Stimulated activated naive B cell treated with anti-CD40 and anti-IgM and Interleukin-4, amounts not matched to agents 10 μg/mL and 1 μg/mL and 100 μg/mL, for 72 hours (primary cell): Measurements from ENCODE around the gene KRTAP13-1.
A peak's percentile ranks its signal among the peaks of the same experiment; 100 is the strongest.

Experiments used
- ATAC-seq, 2 donors: fragments of 150-1000 bp; cut with Tn5 transposase; replicated peaks; 2 replicates each; pipeline ENCODE4 v1.10.0; 2021; ENCODE audit warnings: moderate library complexity in 1 of 2
- DNase-seq: peaks from one replicate; pipeline ENCODE4 v3.0.0; 2021
- H3K27ac Mint-ChIP-seq: one replicate; pipeline ENCODE4 v1.8.0; 2022; ENCODE audit warnings: mild to moderate bottlenecking, mixed read lengths
- H3K27me3 Mint-ChIP-seq, 2 donors: one replicate each; pipeline ENCODE4 v1.8.0; 2022; ENCODE audit warnings: mixed read lengths in 2 of 2
- H3K36me3 Mint-ChIP-seq, 2 donors: one replicate each; pipeline ENCODE4 v1.8.0; 2022; ENCODE audit warnings: mixed read lengths in 2 of 2, mild to moderate bottlenecking in 1 of 2
- H3K4me1 Mint-ChIP-seq, 2 donors: one replicate each; pipeline ENCODE4 v1.8.0; 2022; ENCODE audit warnings: mixed read lengths in 2 of 2, mild to moderate bottlenecking in 1 of 2
- H3K4me3 Mint-ChIP-seq, 2 donors: one replicate each; pipeline ENCODE4 v1.8.0; 2022; ENCODE audit warnings: mild to moderate bottlenecking in 2 of 2, mixed read lengths in 2 of 2, moderate library complexity in 1 of 2
- H3K9me3 Mint-ChIP-seq, 2 donors: one replicate each; pipeline ENCODE4 v1.8.0; 2022; ENCODE audit warnings: mixed read lengths in 2 of 2, mild to moderate bottlenecking in 1 of 2

The KRTAP13-1 gene

DNA sequence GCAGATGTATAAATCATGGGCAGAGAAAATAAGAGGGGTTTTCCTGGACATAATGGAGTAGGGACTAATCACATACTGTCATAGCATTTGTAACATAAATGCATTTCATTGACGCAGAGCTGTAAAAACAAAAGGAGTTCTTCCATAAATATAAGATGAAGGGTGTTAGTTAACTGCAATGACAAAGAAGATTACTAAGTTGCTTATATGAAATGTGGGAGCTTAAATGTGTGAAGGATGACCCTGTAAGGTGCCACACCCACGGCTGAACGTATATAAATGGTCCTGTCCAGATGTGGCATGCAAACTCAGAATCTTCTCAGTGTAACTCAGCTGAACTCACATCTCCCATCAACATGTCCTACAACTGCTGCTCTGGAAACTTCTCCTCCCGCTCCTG is at the start of gene KRTAP13-1:
KRTAP13-1 (plus strand) TSS at position 301 of the 400 bp plus-strand sequence; CDS start at position 357, 56 bp downstream.
- no peak for ATAC-seq
- no peak within 1 kb of the TSS for H3K27ac Mint-ChIP-seq
- no peak within 1 kb of the TSS for H3K4me3 Mint-ChIP-seq

DNA sequence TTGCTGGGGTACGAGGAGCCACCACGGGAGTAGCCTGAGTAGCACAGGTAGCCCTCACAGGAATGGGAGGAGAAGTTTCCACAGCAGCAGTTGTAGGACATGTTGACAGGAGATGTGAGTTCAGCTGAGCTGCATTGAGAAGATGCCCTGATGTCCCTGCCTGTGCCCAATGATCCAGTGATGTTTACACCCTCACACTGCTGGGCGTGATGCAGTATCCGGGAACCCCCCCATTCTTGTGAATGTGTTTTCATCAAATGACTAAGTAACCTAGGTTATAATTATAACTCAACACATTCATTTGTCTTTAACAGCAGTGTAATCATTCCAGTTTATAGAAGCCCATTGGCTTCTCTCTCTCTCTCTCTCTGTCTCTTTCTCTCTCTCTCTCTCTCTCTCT is 47.3 kb upstream of the KRTAP13-1 start, which contains the start of gene KRTAP23-1:
KRTAP23-1 (minus strand) TSS at position 101 of the 400 bp plus-strand sequence; CDS start at position 101, 0 bp downstream.
- peak in 1 of 2 donors; percentile 21 for ATAC-seq
- no peaks in the 10 kb centered on the region for H3K4me1 Mint-ChIP-seq
- no peak within 1 kb of the TSS for H3K27ac Mint-ChIP-seq
- H3K9me3 Mint-ChIP-seq, result peaks cover 0 to 3% of the 10 kb centered on the region in 2 donors
- no peak for DNase-seq
- no peaks in the 10 kb centered on the region for H3K36me3 Mint-ChIP-seq
- H3K4me3 Mint-ChIP-seq, result no peak within 1 kb of the TSS
- H3K27me3 Mint-ChIP-seq, result no peaks in the 10 kb centered on the region

More for the DNA sequence above, at the start of gene KRTAP13-1:
- Mint-ChIP-seq H3K36me3 (no peaks in the 10 kb centered on the region), H3K27me3 (no peaks in the 10 kb centered on the region), H3K9me3 (peaks cover 0 to 1% of the 10 kb centered on the region in 2 donors), H3K4me1 (no peaks in the 10 kb centered on the region)
- no peak for DNase-seq

GRCh38 chr21:30349572-30349971 is 46.3 kb upstream of the KRTAP13-1 start:
- Mint-ChIP-seq H3K4me1 (no peaks in the 10 kb centered on the region), H3K27ac (no peak overlapping the region), H3K36me3 (no peaks in the 10 kb centered on the region), H3K27me3 (no peaks in the 10 kb centered on the region), H3K4me3 (no peak overlapping the region), H3K9me3 (peaks cover 2 to 3% of the 10 kb centered on the region in 2 donors)
- DNase-seq (no peak), ATAC-seq (no peak)

- Mint-ChIP-seq H3K4me3 (no peak overlapping the region), H3K27ac (no peak overlapping the region), H3K36me3 (no peaks in the 10 kb centered on the region), H3K27me3 (no peaks in the 10 kb centered on the region), H3K4me1 (no peaks in the 10 kb centered on the region), H3K9me3 (peaks cover 3 to 7% of the 10 kb centered on the region in 2 donors)
- ATAC-seq (no peak), DNase-seq (no peak)
Measured at GRCh38 chr21:30351534-30351933, 44.3 kb upstream of the KRTAP13-1 start.

DNA sequence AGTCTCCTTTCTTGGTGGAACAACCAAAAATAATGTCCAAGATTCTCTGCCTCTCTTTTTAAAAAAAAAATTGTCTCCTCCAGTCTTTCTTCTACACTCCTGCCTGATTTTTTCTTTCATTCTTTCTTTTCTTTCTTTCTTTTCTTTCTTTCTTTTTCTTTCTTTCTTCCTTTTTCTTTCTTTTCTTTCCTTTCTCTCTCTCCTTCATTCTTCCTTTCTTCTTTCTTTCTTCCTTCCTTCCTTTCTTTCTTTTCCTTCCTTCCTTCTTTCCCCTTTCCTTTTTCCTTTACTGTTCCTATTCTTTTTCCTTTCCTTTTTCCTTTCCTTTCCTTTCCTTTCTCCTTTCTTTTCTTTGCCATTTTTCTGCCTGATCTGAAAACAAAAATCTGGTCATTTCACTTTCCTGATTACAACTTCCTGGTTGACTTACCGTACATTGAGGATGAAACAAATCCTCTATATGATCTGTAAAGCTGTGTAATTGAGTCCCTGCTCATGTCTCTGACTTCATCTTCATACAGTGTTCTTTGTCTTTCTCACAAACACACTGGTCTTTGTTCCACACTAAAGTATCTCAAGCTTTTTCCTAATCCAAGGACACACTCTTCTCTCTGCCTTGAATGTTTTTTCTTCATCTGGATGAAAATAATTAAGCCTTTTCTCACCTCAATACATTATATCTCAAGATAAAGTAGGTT is 41.4 kb upstream of the KRTAP13-1 start:
- no peak for DNase-seq
- H3K27me3 Mint-ChIP-seq, result no peaks in the 10 kb centered on the region
- no peak for ATAC-seq
- H3K4me3 Mint-ChIP-seq, result no peak overlapping the region
- no peaks in the 10 kb centered on the region for H3K4me1 Mint-ChIP-seq
- no peak overlapping the region for H3K27ac Mint-ChIP-seq
- no peaks in the 10 kb centered on the region for H3K36me3 Mint-ChIP-seq
- H3K9me3 Mint-ChIP-seq, result peaks cover 3 to 7% of the 10 kb centered on the region in 2 donors

- Mint-ChIP-seq H3K4me3 (no peak overlapping the region), H3K27ac (no peak overlapping the region), H3K27me3 (no peaks in the 10 kb centered on the region), H3K4me1 (no peaks in the 10 kb centered on the region), H3K36me3 (no peaks in the 10 kb centered on the region), H3K9me3 (peaks cover 3 to 7% of the 10 kb centered on the region in 2 donors)
- DNase-seq, result no peak
- ATAC-seq, result no peak
Measured at GRCh38 chr21:30355906-30356305, 39.9 kb upstream of the KRTAP13-1 start.

GRCh38 chr21:30372139-30372770 is 23.6 kb upstream of the KRTAP13-1 start, which contains the start of gene KRTAP13-2:
TSS of gene KRTAP13-2 (minus strand) at chr21:30372271. CDS start at chr21:30372213, 58 bp downstream.
- Mint-ChIP-seq H3K27ac (no peak within 1 kb of the TSS), H3K4me1 (no peaks in the 10 kb centered on the region), H3K36me3 (no peaks in the 10 kb centered on the region), H3K9me3 (peaks cover 2 to 7% of the 10 kb centered on the region in 2 donors), H3K4me3 (no peak within 1 kb of the TSS), H3K27me3 (no peaks in the 10 kb centered on the region)
- no peak for DNase-seq
- ATAC-seq, result no peak

GRCh38 chr21:30382201-30382600 is 13.6 kb upstream of the KRTAP13-1 start:
- Mint-ChIP-seq H3K9me3 (no peaks in the 10 kb centered on the region), H3K4me1 (no peaks in the 10 kb centered on the region), H3K36me3 (no peaks in the 10 kb centered on the region), H3K27ac (no peak overlapping the region), H3K4me3 (no peak overlapping the region), H3K27me3 (no peaks in the 10 kb centered on the region)
- DNase-seq (no peak), ATAC-seq (no peak)

- Mint-ChIP-seq H3K27me3 (no peaks in the 10 kb centered on the region), H3K36me3 (no peaks in the 10 kb centered on the region), H3K9me3 (peaks cover 5 to 6% of the 10 kb centered on the region in 2 donors), H3K4me3 (no peak overlapping the region), H3K4me1 (no peaks in the 10 kb centered on the region), H3K27ac (no peak overlapping the region)
- ATAC-seq (no peak), DNase-seq (no peak)
Measured at GRCh38 chr21:30391492-30392025, 4.3 kb upstream of the KRTAP13-1 start.

DNA sequence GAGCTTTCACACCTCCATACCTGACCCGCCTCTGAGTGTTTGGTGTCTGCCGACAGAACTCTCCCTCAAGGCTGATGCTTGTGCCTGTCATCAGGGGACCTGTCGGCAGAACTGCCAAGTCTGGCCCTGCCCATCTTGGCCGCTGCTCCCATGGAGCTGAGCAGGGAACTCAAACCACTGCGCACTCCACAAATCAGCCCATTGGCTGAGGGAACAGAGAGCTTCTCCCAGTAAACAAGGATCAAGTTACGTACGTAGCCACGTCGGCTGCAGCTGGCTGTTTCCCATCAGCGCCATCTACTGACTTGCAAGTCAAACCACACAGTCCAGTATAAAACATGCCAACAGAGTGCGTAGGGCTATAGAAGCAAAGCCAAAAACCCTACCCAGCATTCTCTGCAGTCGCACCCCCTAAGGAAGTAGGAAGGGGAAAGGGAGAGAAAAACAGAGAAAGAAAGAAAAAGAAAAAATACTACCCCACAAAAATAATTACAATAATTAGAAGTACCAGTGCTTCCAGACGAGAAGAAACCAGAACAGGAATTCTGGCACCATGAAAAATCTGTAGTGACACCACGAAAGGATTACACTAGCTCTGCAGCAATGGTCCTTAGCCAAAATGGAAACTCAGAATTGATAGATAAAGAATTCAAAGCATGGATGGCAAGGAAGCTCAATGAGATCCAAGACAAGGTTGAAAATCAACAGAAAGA is 13.1 kb downstream of the KRTAP13-1 start:
- ATAC-seq, result peak; percentile 42 to 52
- Mint-ChIP-seq H3K27ac (no peak overlapping the region), H3K4me3 (peak overlapping the region in 1 of 2 donors; percentile 15), H3K27me3 (peaks cover 0 to 7% of the 10 kb centered on the region in 2 donors), H3K9me3 (peaks cover 6 to 9% of the 10 kb centered on the region in 2 donors), H3K36me3 (peaks cover 0 to 4% of the 10 kb centered on the region in 2 donors), H3K4me1 (no peaks in the 10 kb centered on the region)
- DNase-seq, result no peak

GRCh38 chr21:30415993-30416392 is 20.2 kb downstream of the KRTAP13-1 start:
- Mint-ChIP-seq H3K9me3 (peaks cover 0 to 2% of the 10 kb centered on the region in 2 donors), H3K36me3 (no peaks in the 10 kb centered on the region), H3K4me3 (no peak overlapping the region), H3K4me1 (no peaks in the 10 kb centered on the region), H3K27ac (no peak overlapping the region), H3K27me3 (no peaks in the 10 kb centered on the region)
- ATAC-seq, result no peak
- no peak for DNase-seq

GRCh38 chr21:30425826-30426225 is 30.0 kb downstream of the KRTAP13-1 start, which contains the start of gene KRTAP13-3:
TSS of gene KRTAP13-3 (minus strand) at chr21:30425926. CDS start at chr21:30425912, 14 bp downstream.
- no peaks in the 10 kb centered on the region for H3K36me3 Mint-ChIP-seq
- DNase-seq (no peak), ATAC-seq (no peak)
- H3K4me1 Mint-ChIP-seq, result no peaks in the 10 kb centered on the region
- H3K27ac Mint-ChIP-seq, result no peak within 1 kb of the TSS
- H3K27me3 Mint-ChIP-seq, result no peaks in the 10 kb centered on the region
- peaks cover 0 to 7% of the 10 kb centered on the region in 2 donors for H3K9me3 Mint-ChIP-seq
- no peak within 1 kb of the TSS for H3K4me3 Mint-ChIP-seq

- Mint-ChIP-seq H3K9me3 (peaks cover 0 to 7% of the 10 kb centered on the region in 2 donors), H3K4me1 (no peaks in the 10 kb centered on the region), H3K36me3 (no peaks in the 10 kb centered on the region), H3K27me3 (no peaks in the 10 kb centered on the region), H3K4me3 (no peak overlapping the region), H3K27ac (no peak overlapping the region)
- no peak for DNase-seq
- no peak for ATAC-seq
Measured at GRCh38 chr21:30426731-30427130, 30.9 kb downstream of the KRTAP13-1 start.

GRCh38 chr21:30430170-30430655 is 34.4 kb downstream of the KRTAP13-1 start, which contains the start of gene KRTAP13-4:
TSS of gene KRTAP13-4 (plus strand) at chr21:30430220. CDS start at chr21:30430276, 56 bp downstream.
- no peaks in the 10 kb centered on the region for H3K27me3 Mint-ChIP-seq
- no peak within 1 kb of the TSS for H3K4me3 Mint-ChIP-seq
- no peak within 1 kb of the TSS for H3K27ac Mint-ChIP-seq
- DNase-seq, result no peak
- no peak for ATAC-seq
- H3K36me3 Mint-ChIP-seq, result no peaks in the 10 kb centered on the region
- no peaks in the 10 kb centered on the region for H3K4me1 Mint-ChIP-seq
- peaks cover 0 to 5% of the 10 kb centered on the region in 2 donors for H3K9me3 Mint-ChIP-seq
